CD4-positive, alpha-beta T cell treated with Interleukin-2 at 100 ng/mL for 4 hours (primary cell): ENCODE data around the gene CBL.
"Not testable (repeated sequence)": the region's sequence is repeated elsewhere in the genome, so short reads cannot be mapped to it uniquely, and the experiment has no call there.

Experiments
- DNase-seq: peaks from one replicate; pipeline ENCODE4 v3.0.0-alpha.2; 2020; ENCODE audit warnings: low spot score

CBL gene

DNA sequence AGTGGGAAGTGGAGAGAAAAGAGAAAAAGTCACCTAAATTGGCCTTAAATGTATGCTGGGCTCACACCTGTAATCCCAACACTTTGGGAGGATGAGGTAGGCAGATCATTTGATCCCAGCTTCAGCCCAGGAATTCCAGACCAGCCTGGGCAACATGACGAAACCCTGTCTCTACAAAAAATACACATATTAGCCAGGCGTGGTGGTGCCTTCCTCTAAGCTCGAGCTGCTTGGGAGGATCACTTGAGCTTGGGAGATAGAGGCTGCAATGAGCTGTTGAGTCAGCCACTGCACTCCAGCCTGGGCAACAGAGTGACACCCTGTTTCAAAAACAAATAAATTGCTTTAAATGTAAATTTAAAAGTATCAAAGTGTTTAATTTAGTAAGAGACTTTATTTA is 3.9 kb downstream of the CBL start:
- DNase-seq: no peak

DNA sequence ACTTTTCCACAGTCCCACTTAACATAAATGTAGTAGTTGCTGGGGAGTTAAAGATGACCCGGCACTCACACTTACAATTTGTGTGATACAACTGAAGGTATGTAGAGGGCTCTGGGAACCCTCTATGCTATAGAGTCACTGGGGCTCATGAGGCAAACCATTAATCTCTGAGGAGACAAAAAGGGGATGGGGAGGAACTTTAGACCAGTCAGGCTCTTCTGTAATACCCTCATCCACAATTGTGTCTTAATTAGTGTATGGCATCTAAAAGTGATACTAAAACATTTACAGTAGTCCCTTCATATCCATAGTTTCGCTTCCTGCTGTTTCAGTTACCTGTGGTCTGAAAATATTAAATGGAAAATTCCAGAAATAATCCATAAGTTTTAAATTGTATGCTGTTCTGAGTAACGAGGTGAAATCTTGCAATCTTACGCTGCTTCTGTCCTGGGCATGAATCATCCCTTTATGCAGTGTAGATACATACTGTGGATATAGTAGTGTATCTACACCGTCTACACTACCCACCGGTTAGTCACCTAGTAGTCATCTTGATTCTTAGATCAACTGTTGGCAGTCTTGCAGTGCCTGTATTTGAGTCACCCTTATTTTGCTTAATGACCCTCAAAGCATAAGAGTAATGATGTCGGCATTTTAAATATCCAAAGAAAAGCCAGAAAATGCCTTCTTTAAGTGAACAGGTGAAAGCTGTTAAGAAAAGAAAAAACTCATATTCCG is 12.2 kb downstream of the CBL start:
- peak; percentile 49 for DNase-seq

DNA sequence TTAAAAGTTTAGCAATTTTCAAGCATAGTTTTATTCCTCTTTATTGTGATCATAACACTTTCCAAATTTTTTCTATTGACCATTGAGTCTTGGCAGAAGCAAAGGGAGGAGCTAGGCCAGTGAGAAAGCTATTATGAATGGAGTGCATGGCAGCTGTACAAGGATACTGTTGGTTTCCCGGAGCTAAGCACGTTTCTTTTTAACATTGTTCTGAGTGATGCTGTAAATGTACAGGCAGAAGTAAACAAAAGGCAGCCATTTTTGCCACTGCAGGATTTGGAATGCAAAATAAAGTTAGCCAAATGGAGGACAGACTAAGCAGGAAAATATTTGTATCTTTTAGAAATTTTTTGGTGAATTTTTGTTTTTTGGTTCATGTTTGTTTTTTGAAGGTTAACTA is 16.2 kb downstream of the CBL start:
- no peak for DNase-seq

DNA sequence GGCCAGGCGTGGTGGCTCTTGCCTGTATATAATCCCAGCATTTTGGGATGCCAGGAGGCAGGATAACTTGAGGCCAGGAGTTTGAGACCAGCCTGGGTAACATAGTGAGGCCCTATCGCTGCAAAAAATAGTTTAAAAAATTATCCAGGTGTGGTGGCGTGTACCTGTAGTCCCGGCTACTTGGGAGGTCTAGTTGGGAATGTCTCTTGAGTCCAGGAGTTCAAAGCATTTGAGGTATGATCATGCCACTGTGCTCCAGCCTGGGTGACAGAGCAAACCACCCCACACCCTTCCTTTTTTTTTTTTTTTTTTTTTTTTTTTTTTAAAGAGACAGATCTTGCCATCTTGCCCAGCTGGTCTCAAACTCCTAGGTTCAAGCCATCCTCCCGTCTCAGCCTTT is 16.8 kb downstream of the CBL start:
- DNase-seq: no peak

DNA sequence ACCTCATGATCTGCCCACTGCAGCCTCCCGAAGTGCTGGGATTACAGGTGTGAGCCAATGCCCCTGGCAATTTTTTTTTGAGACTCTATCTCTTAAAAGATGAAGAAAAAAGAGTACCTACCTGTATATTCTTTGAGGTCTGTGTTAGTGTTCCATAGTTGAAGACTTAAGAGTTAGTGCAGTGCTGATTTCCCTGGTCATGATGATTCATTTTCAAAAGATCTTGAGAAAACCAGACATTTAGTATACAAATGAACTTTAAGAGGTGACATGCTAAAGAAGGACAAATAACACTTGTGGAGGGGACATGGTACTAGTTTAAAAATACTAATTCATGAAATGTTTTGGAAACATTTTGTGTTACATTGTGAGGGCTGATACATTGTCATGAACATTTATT is 17.7 kb downstream of the CBL start:
- DNase-seq: no peak

DNA sequence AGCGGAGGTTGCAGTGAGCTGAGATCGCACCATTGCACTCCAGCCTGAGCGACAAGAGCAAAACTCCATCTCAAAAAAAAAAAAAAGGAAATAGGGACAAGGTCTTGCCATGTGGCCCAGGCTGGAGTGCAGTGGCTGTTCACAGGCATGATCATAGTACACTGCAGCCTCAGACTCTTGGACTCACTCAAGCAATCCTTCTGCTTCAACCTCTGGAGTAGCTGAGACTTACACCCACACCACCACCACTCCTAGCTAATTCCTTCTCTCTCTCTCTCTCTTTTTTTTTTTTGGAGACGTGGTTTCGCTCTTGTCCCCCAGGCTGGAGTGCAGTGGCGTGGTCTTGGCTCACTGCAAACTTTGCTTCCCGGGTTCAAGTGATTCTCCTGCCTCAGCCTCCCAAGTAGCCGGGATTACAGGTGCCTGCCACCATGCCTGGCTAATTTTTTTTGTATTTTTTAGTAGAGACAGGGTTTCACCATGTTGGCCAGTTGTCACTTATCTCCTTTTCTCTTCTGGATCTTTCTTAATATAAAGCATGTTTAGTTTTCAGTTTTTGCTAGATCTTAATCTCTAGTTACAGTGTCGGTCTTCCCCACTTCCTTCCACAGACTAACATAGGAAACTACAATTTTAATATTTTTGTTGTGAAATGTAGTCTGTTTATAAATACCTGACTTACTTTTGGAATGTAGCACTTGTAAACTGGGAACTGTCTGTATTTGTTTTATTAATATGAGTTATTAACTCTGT is 22.6 kb downstream of the CBL start:
- not testable (repeated sequence) for DNase-seq

DNA sequence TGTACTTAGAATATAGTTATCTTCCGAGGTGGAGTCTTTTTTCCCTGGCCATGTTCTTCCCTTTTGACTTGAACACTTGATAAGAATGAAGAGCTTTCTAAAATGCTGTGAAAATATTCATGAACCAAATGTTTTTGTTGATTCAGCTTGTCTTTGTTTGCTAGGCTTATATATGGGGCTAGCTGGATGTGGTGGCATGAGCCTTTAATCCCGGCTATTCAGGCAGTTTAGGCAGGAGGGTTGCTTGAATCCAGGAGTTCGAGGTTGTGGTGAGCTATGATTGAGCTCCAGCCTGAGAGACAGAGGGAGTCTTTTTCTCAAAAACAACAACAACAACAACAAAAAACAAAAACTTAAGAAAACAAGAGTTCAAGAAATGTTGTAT is 23.1 kb downstream of the CBL start:
- DNase-seq: no peak

DNA sequence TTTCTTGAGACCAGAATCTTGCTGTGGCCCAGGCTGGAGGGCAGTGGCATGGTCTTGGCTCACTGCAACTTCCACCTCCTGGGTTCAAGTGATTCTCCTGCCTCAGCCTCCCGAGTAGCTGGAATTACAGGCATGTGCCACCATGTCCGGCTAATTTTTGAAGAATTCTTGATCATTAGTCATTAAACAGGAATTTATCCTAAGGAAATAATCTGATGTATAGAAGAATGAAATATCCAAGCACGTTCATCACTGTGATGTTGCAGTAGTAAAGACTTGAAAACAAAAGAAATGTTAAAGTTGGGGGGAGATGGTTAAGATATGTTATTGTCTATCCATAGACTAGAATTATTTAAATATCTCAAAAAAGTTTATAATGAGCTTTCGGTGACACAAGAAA is 23.6 kb downstream of the CBL start:
- no peak for DNase-seq

DNA sequence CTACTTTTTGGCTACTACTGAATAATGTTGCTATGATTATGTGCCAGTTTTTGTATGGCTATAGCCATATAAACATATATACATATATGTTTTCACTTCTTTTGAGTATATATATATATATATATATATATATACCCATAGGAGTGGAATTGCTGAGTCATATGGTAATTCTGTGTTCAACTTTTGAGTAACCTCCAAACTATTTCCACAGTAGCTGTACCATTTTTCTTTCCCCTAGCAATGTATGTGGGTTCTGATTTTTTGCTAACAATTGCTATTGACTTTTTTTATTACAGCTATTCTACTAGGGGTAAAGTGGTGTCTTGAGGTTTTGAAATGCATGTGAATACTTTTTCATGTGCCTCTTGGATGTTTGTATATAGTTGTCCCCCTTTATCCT is 30.4 kb downstream of the CBL start:
- no peak for DNase-seq

DNA sequence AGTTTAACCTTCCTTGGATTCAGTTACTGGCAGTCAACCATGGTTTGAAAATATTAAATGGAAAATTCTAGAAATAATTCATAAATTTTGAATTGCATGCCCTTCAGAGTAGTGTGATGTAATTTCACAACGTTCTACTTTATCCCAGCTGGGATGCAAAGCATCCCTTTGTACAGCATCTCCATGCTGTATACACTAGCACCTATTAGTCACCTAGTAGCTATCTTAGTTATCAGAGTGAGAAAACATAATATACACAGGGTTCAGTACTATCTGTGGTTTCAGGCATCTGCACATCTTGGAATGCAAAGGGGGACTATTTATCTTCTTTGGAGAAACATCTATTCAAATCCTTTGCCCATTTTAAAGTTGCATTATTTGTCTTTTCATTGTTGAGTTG is 30.8 kb downstream of the CBL start:
- no peak for DNase-seq

DNA sequence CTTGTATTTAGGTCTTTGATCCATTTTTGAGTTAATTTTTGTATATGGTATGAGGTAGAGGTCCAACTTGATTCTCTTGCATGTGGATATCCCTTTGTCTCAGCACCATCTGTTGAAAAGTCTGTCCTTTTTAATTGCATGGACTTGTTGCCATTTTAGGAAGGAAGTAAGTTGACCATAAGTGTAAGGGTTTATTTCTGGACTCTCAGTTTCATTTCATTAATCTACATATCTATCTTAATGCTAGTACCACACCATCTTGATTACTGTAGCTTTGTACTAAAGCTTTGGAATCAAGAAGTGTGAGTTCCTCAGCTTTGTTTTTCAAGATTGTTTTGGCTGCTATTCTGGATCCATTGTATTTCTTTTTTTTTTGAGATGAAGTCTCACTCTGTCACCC is 31.4 kb downstream of the CBL start:
- DNase-seq: no peak

DNA sequence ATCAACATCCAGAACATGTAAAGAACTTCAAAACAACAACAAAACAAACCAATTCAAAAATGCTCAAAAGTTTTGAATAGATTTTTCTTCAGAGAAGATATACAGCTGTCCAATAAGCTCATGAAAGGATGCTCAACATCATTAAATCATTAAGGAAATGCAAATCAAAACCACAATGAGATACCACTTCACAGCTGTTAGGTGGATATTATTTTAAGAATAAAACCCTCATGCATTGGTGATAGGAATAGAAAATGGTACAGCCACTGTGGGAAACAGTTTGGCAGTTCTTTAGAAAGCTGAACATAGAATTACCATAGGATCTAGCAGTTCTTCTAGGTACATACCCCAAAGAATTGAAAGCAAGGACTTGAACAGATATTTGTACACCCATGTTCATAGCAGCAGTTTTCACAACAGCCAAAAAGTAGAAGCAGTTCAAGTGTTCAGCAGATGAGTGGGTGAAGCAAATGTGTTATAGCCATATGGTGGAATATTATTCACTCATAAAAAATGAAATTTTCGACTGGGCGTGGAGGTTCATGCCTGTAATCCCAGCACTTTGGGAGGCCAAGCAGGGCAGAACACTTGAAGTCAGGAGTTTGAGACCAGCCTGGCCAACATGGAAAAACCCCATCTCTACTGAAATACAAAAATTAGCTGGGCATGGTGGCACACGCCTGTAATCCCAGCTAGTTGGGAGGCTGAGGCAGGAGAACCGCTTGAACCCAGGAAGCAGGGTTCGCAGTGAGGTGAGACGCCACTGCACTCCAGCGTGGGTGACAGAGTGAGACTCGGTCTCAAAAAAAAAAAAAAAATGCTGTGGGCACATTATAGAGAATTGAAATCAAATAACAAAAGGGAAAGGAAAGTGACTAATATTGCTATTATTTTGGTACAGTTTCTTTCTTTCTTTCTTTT is 42.9 kb downstream of the CBL start:
- DNase-seq: no peak

DNA sequence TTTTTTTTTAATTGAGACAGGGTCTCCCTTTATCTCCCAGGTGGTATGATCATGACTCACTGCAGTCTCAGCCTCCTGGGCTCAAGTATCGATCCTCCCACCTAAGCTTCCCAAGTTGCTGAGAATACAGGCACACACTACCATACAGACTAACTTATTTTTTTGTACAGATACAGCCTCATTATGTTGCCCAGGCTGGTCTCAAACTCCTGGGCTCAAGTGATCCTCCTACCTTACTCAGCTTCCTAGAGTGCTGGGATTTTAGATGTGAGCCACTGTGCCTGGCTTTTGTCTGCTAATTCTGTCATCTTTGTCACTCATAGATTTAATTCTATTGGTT is 43.5 kb downstream of the CBL start:
- no peak for DNase-seq

DNA sequence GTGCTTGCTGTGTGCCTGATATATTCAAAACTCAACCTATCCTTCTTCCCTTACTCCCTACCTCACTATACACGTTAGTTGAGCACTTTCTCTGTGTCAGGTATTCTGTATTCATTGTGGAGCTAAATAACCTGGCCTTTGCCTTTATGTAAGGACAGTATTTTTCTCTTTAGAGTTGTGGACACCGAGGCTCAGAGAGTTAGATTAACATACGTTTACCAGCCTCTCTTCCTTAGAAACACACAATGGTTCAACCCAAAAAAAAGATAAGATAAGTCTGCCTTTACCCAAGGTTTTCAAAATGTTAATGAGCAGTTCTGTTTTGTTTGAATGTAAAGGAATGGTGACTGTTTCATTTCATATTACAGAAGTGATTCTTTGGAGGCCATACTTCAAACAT is 45.0 kb downstream of the CBL start:
- DNase-seq: no peak

DNA sequence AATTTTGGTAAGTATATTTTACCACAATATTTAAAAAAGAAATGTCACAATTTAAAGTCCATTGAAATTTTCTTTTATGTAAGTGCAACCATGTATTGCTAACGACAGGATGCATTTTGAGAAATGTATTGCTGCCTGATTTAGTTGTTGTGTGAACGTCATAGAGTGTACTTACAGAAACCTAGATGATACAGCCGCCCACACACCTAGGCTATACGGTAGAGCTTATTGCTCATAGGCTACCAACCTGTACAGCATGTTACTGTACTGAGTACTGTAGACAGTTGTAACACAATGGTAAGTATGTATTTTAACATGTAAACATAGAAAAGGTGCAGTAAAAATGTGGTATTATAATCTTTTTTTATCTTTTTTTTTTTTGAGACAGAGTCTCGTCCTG is 48.1 kb downstream of the CBL start:
- DNase-seq: no peak

DNA sequence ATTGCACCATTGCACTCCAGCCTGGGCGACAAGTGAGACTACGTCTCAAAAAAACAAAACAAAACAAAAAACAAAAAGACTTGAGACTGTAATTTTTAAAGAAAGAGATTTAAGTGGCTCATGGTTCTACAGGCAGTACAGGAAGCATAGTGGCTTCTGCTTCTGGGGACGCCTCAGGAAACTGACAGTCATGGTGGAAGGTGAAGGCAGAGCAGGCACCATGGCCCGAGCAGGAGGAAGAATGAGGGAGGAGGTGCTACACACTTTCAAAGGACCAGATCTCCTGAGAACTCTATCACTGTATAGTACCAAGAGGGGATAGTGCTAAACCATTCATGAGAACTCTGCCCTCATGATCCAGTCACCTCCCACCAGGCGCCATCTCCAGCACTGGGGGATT is 52.0 kb downstream of the CBL start:
- peak; percentile 37 for DNase-seq

DNA sequence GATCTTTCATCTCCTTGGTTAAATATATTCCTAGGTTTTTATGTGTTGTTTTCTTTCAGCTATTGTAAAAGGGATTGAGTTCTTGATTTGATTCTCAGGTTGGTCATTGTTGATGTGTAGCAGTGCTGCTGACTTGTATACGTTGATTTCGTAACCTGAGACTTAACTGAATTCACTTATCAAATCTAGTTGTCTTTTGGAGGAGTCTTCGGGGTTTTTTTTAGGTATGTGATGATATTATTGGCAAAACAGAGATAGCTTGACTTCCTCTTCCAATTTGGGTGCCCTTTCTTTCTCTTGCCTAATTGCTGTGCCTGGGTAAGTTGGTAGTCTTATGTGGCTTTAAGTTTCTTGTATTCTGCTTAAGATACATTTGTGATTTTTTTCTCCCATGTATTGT is 52.8 kb downstream of the CBL start:
- DNase-seq: no peak

DNA sequence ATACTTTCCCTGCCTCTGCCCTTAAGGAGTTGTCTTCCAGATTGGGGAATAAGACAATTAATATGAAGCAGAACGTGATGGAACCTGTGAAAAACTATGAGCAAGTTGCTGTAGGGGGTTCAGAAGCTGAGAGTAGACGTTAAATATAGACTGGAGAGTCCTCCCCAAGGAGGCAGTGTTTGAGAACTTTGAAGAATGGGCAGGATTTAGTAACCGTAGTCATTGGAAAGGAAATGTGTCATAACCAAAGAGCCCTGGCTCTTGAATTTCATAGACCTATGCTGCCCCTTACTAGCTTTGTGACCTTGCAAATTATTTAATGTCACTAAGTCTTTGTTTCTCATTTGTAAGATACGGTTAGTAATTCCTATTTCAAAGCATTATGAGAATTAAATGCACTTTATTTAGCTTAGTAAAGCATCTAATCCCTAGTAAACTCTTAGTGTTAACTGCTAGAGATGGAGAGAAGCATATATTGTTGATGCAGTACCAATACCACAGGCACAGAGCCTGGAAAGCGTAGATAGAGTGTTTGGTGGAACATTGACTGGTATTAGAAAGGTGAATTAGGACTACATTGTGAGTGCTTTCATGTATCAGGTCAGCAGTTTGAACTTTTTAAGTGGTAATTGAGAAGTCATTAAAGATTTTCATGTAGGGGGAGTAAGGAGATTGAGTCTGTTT is 56.7 kb downstream of the CBL start:
- peak; percentile 51 for DNase-seq

DNA sequence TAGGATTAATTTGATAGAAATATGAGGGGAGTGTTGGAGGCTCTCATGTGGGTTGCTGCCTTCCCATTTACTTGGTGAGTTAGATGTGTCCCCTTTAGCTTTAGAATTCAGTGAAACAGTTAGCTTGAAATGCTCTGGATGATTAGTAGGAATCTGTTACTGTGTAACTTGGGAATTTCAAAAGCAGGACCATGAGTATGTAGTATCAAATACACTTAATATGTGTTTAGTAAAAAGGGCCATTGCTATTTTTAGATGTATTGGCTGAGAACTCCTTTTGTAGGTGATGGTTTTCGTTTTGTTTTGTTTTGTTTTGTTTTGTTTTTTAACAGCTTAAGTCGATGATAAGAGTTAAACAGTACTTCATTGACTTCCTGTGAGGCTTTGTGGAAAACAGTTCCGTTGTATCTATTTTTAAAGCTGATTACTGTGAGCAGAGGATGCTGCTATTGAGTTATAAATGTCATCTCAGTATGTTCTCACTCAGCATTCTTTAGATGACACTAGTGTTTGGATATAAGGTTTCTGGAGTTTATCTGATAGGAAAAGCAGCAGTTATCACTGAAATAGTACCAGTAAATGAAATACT is 57.3 kb downstream of the CBL start:
- peak; percentile 42 for DNase-seq

DNA sequence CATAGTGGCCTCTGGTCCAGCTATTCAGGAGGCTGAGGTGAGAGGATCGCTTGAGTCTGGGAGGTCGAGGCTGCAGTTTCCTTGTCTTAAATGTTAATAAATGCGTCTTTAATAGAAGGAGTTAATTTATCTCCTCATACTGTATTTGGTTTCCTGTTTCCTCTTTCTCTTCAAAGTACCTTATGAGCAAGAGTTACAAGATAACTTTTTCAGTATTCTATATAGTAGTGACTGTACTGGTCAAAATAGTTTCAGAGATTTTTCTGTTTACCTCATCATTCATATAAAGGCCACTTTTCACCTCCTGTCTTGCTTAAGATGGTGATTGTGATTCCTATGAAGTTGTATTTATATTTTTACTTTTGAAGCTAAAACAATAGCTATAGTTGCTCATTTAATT is 59.9 kb downstream of the CBL start:
- no peak for DNase-seq

DNA sequence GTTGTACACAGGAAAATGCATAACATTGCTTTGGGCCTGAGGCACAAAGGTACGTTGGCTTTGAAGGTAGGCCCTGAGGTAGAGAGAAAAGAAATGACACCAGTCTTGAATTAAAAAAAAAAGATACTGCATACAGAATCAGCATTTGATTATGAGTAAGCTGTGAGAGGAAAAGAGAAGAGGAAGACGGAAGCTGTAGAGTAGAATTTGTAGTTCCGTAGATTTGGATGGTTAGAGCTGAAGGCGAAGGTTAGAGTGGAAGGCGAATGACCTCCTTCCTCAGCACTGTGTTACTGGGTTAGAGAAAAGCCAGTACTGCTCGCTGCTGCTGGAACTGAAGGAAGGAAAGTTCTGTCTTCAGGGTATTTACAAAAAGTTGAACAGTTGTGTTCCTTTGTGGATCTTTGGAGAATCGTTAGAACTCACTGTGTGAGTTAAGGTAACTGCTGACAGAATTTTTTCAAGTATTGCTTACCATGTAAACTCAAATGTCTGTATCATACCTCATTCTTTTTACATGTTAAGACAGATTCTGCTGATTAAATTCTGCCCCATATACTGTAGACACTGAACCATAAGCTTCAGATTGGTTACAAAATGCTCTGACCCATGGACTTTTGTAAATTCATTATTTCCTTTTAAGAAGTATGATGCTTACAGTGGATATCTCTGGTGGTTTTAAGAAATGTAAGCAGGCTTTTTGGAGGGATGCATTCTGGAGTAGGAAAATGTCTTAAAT is 60.5 kb downstream of the CBL start:
- DNase-seq: no peak
